Measurements from ENCODE around the gene RBM18. TPM values are rescaled to one million over a fixed set of nuclear protein-coding genes. Genes with fewer than 3 reads are reported as not detected.

RBM18 gene
- total RNA-seq, 1 donor from 2014 or later: 24.0 TPM

- intact Hi-C loops (cut with micrococcal nuclease): no loop called here
These were observed 58.3 kb downstream of the RBM18 start for GRCh38 chr9:122206118-122207046.

DNA sequence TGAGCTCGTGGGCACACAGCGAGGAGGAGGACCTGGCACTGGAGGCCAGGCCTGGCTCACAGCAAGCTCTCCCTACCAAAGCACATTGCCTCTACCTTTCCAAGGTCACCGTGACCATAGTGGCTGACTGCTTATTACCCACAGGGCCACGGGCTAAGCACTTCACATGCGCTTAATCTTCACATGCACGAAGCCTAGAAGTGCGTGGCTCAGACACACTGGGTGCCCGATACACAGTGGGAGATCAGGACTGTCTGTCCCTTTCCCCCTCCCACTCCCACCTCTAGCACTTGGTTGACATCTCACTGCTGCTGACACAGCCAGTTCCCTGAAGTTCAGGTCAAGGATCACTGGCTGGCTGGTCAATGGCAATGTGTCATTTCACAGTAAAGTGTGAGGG is 59.5 kb downstream of the RBM18 start:
- intact Hi-C loops (cut with micrococcal nuclease): no loop called here

- intact Hi-C loops (cut with micrococcal nuclease): no loop called here
These were observed 60.1 kb downstream of the RBM18 start for GRCh38 chr9:122204491-122204890.

GRCh38 chr9:122204055-122204454 is 60.6 kb downstream of the RBM18 start:
- intact Hi-C loops (cut with micrococcal nuclease): no loop called here

GRCh38 chr9:122202111-122202510 is 62.5 kb downstream of the RBM18 start:
- intact Hi-C loops (cut with micrococcal nuclease): no loop called here

GRCh38 chr9:122201641-122202040 is 63.0 kb downstream of the RBM18 start:
- intact Hi-C loops (cut with micrococcal nuclease): no loop called here

- intact Hi-C loops (cut with micrococcal nuclease): no loop called here
These were observed 63.6 kb downstream of the RBM18 start for GRCh38 chr9:122200960-122201595.

DNA sequence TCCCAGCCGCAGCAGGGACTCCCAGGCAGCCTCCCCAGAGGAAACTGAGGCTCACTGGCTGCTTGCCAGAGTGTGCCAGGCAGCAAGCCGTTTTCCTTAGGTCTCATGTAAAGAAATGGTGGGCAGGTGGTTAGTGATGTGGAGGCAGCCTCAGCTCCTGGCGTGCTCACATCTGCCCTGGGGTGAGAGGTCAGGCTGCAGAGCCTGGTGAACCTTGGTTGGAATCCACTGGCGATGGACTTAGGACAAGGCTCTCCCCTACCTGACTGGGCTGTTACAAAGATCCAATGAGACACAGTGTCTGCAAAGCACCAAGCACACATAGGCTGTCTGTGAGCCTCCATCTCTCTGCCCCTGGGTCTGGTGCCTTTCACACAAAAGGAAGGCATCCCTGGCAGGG is 66.8 kb downstream of the RBM18 start:
- intact Hi-C loops (cut with micrococcal nuclease): no loop called here

DNA sequence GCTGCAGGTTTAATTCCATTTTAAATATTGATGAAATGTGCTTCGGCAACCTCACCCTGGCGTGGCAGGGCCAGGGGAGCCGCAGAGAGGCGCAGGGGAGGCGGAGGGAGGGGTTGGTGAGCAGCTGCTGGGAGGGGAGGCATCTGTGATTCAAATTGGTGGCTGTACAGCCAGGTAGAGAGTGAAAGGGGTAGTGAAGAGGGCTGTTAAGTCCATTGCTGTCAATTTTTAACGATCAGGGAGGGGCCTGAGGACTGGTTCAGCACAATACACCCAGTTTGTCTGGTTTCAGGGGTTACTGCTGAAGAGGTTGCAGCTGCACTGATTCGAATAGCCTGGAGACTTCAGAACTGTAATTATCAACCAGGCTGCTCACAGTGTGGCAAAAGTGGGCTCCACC is 67.2 kb downstream of the RBM18 start:
- intact Hi-C loops (cut with micrococcal nuclease): no loop called here

DNA sequence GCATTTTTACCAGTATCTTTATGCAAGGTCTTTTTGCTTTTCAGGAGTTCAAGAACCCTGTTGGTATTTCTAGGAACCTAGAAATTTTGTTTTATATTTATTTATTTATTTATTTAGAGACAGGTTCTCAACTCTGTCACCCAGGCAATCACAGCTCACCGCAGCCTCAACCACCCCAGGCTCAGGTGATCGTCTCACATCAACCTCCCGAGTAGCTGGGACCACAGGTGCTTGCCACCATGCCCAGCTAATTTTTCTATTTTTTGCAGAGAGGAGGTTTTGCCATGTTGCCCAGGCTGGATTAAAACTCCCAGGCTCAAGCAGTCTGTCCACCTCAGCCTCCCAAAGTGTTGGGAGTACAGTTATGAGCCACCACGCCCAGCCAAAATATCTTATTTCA is 68.8 kb downstream of the RBM18 start:
- intact Hi-C loops (cut with micrococcal nuclease): no loop called here

- intact Hi-C loops (cut with micrococcal nuclease): no loop called here
These were observed 71.0 kb downstream of the RBM18 start for GRCh38 chr9:122193651-122194050.

DNA sequence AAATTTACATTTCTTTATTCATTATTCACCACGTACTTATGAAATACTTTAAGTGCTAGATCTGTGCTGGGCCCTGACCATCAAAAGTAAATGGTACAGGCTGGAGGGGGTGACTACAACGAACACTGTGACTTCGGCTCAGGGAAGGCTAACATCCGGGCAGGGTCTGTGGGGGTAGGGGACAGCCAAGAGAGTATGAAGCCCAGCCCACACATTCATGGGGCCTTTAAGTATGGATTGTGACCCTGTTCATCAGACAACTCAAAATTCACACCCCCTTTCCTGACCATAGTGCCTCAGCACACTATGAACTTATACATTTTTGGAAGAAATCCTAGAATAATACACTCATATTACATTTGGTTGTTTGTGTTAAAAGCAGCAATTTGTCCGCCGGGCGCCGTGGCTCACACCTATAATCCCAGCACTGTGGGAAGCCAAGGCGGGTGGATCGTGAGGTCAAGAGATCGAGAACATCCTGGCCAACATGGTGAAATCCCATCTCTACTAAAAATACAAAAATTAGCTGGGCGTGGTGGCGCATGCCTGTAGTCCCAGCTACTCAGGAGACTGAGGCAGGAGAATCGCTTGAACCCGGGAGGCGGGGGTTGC is 71.6 kb downstream of the RBM18 start:
- intact Hi-C loops (cut with micrococcal nuclease): no loop called here

- intact Hi-C loops (cut with micrococcal nuclease): no loop called here
These were observed 72.3 kb downstream of the RBM18 start for GRCh38 chr9:122192261-122192875.

- intact Hi-C loops (cut with micrococcal nuclease): no loop called here
These were observed 73.1 kb downstream of the RBM18 start for GRCh38 chr9:122191584-122191983.

GRCh38 chr9:122190597-122191381 is 73.9 kb downstream of the RBM18 start:
- intact Hi-C loops (cut with micrococcal nuclease): no loop called here

DNA sequence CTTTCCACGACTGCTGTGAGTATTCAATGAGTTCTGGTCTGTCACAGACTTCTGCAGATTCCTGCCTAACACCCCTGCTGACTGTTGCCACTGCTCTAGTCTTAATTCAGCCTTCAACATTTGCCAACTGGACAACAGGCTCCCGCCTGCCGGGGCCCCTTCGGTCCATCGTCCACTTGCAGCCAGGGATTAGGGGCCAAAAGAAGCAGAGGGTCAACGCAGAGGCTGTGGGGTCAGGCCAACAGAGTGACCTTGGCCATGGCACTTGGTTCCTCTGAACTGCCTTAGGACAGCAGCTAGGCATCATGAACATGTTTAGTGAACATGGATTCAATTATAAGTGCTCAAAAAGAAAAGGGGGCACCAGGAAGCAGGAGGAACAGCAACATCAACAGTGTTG is 76.3 kb downstream of the RBM18 start:
- intact Hi-C loops (cut with micrococcal nuclease): no loop called here

Other genes starting within 250 kb of the RBM18 start
- 2.3 and 2.7 TPM in 2 replicates for gene TTLL11, start 171.5 kb downstream of the RBM18 start, total RNA-seq
- 39.1 and 40.5 TPM in 2 replicates for gene NDUFA8, start 105.1 kb downstream of the RBM18 start, total RNA-seq
- gene MORN5, start 104.9 kb downstream of the RBM18 start, total RNA-seq: not detected in 2 replicates
- gene LHX6, start 35.9 kb downstream of the RBM18 start, total RNA-seq: not detected in 2 replicates
- 37.7 and 39.9 TPM in 2 replicates for gene MRRF, start within 50 bp of the RBM18 start, total RNA-seq
- 0.43 and 0.45 TPM in 2 replicates for gene PTGS1, start 106.2 kb upstream of the RBM18 start, total RNA-seq
- gene OR1J1, start 213.1 kb upstream of the RBM18 start, total RNA-seq: not detected in 2 replicates
- not detected in 2 replicates for gene OR1J2, start 246.0 kb upstream of the RBM18 start, total RNA-seq